GM10248 (cell line): ENCODE results near the gene DMKN.
A peak's percentile ranks its signal among the peaks of the same experiment; 100 is the strongest.

Source experiments
- CTCF ChIA-PET: fragments of 300-600 bp; sonication (Branson Sonifier 250); formaldehyde crosslinking; extraction: SDS; loops from one replicate; lab custom pipeline; 2021; ENCODE audit warnings: antibody characterized with exemption; lab: Yijun Ruan, JAX
- POLR2A ChIA-PET: fragments of 350-650 bp; sonication (Branson Sonifier 250); formaldehyde crosslinking; extraction: SDS; loops from one replicate; lab custom pipeline; 2020; ENCODE audit warnings: antibody characterized with exemption; lab: Yijun Ruan, JAX
- DNase-seq: peaks from one replicate; pipeline ENCODE4 v3.0.0; 2012; ENCODE audit errors: extremely low spot score
- TF ChIP-seq, protein P1 (sequence below): IDR thresholded peaks from 2 replicates; pipeline ENCODE4 v1.5.1; 2012; ENCODE audit warnings: mild to moderate bottlenecking, low read depth; ENCODE audit errors: extremely low read depth, missing control alignments, control extremely low read depth

DMKN gene

DNA sequence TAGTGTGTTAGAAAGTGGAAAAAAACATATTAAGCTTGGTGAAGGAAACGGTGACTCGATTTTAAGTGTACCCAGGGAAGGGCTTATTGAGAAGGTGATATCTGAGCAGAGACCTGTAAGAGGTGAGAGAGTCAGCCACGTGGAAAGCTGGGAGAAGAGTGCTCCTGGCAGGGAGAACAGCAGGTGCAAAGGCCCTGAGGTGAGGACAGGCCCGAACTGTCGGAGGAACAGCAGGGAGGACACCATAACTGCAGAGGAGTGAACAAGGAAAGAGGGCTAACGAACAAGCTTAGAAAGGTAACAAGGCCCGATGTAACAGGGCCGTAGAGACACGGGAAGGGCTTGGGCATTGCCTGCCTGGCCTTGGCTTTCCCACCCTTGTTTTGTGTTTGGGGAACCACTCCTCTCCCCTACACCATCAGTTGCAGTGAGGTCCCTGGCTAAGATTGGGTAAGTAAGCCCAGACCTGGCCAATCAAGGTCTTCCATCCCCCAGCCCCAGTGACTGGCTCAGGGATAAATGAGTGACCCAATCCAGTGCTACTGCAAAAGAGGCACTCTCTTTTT is 42.7 kb upstream of the DMKN start:
- TF ChIP-seq, protein P1, sequence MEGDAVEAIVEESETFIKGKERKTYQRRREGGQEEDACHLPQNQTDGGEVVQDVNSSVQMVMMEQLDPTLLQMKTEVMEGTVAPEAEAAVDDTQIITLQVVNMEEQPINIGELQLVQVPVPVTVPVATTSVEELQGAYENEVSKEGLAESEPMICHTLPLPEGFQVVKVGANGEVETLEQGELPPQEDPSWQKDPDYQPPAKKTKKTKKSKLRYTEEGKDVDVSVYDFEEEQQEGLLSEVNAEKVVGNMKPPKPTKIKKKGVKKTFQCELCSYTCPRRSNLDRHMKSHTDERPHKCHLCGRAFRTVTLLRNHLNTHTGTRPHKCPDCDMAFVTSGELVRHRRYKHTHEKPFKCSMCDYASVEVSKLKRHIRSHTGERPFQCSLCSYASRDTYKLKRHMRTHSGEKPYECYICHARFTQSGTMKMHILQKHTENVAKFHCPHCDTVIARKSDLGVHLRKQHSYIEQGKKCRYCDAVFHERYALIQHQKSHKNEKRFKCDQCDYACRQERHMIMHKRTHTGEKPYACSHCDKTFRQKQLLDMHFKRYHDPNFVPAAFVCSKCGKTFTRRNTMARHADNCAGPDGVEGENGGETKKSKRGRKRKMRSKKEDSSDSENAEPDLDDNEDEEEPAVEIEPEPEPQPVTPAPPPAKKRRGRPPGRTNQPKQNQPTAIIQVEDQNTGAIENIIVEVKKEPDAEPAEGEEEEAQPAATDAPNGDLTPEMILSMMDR, result no peak
- ChIA-PET POLR2A (no interaction called here), CTCF (interaction anchor here (0.7 to 4.7 kb wide), 6 partner anchors 8 to 61 kb away, joined by 3 to 44 read pairs (median 5); no protein-coding TSS in a partner anchor)
- no peak for DNase-seq

DNA sequence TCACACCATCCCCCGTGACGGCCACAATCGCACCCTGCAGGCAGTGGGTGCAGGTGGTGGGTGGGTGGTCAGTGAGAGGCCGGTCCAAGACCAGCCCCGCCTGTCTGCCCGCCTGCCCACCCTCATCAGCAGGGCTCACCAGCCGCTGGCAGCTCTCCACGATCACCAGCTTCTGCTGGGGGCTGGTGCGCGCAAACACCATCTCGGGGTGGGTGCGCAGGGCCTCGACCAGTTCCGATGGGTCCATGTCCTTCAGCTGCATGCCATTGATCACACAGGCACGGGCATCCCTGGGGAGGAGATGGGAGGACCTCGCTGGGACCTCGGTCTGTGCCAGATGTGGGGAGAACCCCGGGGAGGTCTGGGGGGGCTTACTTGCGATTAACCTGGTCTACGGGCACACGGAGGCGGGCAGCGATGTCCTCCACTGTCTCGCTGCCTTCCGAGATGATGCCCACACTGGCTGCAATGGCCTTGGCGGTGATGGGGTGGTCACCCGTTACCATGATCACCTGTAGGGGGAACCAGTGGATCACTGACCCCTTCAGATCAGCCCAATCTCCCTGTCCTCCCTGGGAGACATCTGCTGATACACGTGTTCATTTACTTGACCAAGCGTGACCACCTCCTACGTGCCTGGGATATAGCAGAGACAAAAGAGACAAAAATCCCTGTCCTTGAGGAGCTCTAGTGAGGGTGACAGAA is 42.0 kb upstream of the DMKN start:
- no peak for DNase-seq
- ChIA-PET POLR2A (no interaction called here), CTCF (interaction anchor here (1.0 to 4.7 kb wide), 5 partner anchors 7 to 99 kb away, joined by 3 to 44 read pairs (median 6); no protein-coding TSS in a partner anchor)
- TF ChIP-seq, protein P1, result peak; percentile 34

DNA sequence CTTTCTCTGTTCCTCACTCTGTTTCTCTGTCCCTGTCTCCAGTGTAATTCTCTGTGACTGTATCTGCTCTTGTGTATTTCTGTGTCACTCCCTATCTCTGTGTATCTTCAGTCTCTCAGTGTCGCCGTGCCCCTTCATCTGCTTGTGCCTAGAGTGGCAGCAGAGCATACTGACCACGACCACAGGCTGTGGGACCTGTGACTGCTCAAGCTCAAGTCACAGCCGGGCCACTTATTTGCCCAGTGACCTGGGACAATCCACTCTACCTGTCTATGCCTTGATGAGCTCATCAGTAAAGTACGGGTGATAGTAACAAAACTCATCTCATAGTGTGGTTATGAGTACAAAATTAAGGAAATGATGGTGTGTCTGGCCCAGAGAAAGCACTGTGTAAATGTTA is 40.6 kb upstream of the DMKN start:
- TF ChIP-seq, protein P1, result no peak
- CTCF ChIA-PET, result interaction anchor here (1.0 kb wide), 1 partner anchor 100 kb away, joined by 3 read pairs; no protein-coding TSS in a partner anchor
- POLR2A ChIA-PET, result no interaction called here
- DNase-seq, result no peak

DNA sequence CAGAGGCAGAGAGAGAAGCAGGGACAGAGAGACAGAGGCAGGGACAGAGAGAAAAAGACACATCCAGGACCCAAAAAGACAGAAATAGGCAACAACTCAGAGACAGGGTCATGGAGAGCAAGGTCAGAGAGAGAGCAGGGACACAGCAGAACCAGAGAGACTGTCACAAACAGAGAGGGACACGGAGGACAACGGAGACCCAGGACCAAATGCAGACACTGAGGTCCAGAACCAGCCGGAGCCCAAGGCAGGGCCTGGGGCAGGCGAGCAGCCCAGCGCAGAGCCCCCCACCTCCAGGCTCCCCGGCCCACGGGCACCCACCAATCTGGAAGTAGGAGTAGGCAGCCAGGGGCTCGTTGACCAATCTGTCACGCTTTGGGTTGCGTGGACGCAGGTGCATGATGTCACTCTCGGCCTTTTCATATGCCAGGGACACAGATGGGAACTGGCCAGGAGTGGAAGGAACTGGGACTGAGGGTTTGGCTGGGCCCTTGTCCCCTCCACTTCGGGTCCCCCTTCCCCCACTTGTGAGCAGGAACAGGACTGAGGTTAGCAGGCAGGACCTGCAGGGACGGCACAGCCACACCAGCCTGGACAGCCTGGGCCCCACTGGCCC is 40.0 kb upstream of the DMKN start:
- CTCF ChIA-PET, result no interaction called here
- POLR2A ChIA-PET, result no interaction called here
- DNase-seq, result no peak
- TF ChIP-seq, protein P1, result no peak

DNA sequence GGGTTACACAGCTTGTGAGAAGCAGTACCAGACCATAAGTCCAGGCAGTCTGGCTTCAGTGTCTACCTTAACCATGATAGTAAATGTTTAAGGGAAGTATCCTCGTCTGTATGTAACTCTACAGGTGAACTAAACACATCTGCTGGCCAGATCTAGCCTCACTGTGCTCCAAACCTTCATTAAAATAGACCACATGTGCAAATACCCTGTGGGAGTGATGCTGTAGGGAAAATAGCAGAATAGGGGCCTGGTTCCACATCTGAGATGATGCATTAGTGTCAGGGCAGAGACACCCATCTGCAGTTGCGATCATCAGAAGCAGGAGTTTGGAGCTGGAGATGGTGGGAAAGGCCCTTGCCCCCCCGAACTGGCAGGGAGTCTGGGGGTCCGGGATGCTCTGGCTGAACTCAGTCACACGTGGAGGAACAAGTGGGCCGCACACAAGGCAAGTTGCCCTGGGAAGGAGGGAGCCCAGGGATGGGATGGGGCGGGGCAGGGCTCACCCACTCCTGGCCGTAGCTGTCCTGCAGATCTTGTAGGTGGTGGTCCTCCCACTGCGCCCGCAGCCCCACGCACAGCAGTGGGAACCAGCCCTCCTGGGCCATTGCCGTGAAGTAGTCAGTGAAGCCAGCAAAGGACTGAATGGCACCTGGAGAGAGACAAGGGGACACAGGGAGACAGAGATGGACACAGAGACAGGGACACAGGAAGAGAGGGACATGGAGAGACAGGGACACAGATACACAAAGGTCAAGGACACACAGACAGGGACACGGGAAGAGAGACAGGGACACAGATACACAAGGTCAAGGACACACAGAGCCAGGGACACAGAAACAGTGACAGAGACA is 39.3 kb upstream of the DMKN start:
- POLR2A ChIA-PET, result no interaction called here
- CTCF ChIA-PET, result no interaction called here
- TF ChIP-seq, protein P1, result no peak
- no peak for DNase-seq
